Measurements from ENCODE around the gene SESN2.

DNA sequence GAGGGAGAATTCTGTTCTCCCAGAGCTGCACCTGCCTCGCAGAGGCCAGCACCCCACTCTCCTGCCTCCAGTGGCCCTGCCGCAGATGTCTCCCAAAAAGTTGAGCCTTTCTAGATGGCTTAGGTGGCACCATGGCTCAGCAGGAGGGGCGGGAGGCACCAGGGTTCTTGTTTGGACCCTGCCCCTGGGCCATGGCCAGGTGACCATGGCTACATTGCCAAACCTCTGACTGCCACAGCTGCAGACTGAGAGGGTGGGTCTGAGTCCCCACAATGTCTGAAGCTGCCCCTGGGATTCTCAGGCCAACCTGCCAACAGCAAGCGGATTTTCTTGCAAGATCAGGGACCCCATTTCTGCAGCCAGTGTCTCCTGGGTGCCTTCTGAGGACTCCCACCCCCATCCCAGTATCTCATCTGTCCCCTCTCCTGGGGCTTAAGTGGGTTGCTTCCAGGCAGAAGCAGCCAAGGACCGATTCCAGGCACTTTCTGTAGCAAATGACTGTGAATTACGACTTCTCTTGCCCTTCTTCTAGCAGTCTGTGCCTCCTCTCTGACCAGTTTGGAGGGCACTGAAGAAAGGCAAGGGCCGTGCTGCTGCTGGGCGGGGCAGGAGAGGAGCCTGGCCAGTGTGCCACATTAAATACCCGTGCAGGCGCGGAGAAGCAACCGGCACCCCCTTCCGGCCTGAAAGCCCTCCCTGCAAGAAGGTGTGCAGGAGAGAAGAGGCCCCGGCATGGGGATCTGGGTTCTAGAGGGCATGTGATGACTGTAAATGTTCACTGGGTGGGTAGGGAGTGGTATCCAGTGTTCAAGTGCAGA is 22.5 kb downstream of the SESN2 start:
- TF ChIP-seq, protein P1, sequence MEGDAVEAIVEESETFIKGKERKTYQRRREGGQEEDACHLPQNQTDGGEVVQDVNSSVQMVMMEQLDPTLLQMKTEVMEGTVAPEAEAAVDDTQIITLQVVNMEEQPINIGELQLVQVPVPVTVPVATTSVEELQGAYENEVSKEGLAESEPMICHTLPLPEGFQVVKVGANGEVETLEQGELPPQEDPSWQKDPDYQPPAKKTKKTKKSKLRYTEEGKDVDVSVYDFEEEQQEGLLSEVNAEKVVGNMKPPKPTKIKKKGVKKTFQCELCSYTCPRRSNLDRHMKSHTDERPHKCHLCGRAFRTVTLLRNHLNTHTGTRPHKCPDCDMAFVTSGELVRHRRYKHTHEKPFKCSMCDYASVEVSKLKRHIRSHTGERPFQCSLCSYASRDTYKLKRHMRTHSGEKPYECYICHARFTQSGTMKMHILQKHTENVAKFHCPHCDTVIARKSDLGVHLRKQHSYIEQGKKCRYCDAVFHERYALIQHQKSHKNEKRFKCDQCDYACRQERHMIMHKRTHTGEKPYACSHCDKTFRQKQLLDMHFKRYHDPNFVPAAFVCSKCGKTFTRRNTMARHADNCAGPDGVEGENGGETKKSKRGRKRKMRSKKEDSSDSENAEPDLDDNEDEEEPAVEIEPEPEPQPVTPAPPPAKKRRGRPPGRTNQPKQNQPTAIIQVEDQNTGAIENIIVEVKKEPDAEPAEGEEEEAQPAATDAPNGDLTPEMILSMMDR (IDR thresholded peaks at IDR 0.05), result no peak
- TF ChIP-seq CBX8 (IDR thresholded peaks at IDR 0.05) (no peak), POLR2A (IDR thresholded peaks at IDR 0.05; ENCODE audit: low read length) (no peak), MAZ (IDR thresholded peaks at IDR 0.05; ENCODE audit: borderline replicate concordance, low read depth, low read length) (no peak)
- TF ChIP-seq, protein P2, sequence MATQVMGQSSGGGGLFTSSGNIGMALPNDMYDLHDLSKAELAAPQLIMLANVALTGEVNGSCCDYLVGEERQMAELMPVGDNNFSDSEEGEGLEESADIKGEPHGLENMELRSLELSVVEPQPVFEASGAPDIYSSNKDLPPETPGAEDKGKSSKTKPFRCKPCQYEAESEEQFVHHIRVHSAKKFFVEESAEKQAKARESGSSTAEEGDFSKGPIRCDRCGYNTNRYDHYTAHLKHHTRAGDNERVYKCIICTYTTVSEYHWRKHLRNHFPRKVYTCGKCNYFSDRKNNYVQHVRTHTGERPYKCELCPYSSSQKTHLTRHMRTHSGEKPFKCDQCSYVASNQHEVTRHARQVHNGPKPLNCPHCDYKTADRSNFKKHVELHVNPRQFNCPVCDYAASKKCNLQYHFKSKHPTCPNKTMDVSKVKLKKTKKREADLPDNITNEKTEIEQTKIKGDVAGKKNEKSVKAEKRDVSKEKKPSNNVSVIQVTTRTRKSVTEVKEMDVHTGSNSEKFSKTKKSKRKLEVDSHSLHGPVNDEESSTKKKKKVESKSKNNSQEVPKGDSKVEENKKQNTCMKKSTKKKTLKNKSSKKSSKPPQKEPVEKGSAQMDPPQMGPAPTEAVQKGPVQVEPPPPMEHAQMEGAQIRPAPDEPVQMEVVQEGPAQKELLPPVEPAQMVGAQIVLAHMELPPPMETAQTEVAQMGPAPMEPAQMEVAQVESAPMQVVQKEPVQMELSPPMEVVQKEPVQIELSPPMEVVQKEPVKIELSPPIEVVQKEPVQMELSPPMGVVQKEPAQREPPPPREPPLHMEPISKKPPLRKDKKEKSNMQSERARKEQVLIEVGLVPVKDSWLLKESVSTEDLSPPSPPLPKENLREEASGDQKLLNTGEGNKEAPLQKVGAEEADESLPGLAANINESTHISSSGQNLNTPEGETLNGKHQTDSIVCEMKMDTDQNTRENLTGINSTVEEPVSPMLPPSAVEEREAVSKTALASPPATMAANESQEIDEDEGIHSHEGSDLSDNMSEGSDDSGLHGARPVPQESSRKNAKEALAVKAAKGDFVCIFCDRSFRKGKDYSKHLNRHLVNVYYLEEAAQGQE (IDR thresholded peaks at IDR 0.05), result no peak

All from A549 (cell line).